Stimulated activated CD8-positive, alpha-beta memory T cell treated with anti-CD3 and anti-CD28 coated beads, Interleukin-4, amount 100 ng/mL, for 24 hours (primary cell): ENCODE results near the gene PRSS38.

ENCODE experiments used
- DNase-seq: peaks from one replicate; pipeline ENCODE4 v3.0.0-alpha.2; 2020; ENCODE audit warnings: low read depth

PRSS38 gene

DNA sequence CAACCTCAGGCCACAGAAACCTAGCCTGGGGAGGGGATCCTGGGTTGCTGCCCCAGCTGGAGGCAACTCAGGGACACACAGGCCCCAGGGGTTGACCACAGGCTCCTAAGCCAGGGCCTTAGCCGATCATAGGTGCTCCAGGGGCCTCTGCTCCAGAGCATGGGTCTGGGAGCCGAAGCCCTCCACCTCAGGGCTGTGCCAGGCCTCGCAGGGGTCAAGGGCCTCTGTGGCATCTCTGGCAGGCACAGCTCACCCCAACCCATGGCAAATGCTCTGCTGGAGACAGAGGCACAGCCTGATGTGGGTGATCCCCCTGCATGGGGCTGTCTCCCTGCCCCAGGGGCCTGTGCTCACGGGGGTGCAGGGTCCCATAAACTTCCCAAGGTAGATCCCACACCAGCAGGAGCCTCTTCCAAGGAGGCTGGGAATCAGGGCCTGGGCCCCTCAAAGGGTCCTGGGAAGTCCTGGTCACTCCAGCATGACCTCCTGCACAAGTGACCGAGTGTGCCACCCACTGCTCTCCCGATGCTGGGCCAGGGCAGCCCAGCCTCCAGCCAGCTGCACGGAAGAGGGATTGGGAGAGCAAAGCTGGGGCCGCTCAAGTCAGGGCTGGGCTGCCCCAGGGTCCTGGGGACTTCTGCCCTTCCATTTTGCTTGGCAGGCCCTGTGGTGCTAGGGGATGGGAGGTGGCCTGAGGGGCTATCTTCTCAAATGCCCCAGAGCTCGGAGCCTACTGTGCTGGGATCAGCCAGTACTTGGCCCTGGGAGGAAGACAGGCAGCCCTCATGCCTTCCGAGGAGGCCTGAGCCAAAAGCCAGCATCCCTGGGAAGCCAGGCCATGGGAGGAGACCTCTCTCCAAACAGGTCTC is 22.2 kb upstream of the PRSS38 start:
- no peak for DNase-seq

DNA sequence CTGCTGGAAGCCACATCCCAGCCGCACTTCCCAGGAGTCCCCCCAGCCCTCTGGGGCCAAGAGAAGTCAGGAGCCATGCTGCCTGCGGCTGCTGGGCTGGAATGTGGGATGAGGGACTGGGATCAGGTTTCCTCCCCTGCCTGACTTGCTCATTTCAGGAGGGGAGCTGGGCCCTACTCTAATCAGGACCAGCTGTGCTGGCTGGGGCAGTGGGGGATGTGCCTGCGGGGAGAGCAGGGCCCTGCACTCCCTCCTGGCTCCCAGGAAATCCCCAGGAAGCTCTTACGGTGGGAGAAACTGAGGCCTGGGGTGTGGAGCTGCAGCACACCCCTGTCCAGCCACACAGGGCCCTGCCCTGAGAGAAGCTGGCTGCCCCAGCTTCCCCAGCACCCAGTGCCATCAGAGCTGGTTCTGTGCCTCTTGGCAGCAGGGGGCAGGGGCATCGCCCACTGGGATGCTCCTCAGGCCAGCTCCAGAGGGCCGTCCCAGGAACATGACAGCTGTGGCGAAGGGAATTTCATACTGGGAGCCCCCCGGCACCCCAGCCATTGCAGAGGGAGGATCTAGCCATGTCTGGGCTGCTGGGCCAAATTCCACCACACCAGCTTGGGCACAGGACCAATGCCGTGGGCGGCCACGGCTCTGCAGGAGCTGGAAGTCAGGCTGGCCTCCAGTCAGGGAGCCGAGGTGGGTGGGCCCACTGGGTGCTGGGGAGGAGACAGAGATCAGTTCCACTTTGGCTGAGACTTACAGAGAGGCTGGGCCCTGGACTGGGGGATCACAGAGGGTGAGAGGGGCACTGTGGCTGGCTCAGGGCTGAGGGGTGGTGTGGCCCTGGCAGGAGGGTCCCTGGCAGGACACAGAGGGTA is 21.3 kb upstream of the PRSS38 start:
- no peak for DNase-seq

DNA sequence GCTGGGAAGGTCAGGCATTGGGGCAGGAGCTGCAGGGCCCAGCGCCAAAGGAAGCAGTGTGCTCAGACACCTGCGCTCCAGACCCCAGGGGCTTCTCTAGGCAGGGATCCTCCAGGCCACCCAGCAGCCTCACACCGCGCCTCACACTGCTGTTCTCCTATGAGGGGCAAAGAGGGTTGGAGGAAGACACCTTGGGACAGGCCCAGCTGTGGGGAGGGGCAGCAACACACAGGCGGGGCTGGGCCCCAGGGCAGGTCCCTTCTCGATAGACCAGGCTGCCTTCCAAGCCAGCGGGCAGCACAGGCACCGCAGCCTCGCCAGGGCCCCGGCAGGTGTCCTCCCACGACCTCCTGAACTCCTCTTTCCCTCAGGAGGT is 20.7 kb upstream of the PRSS38 start:
- DNase-seq, result no peak

GRCh38 chr1:227795732-227796131 is 19.7 kb upstream of the PRSS38 start:
- no peak for DNase-seq

- no peak for DNase-seq
Measured at GRCh38 chr1:227796359-227796915, 19.0 kb upstream of the PRSS38 start.

DNA sequence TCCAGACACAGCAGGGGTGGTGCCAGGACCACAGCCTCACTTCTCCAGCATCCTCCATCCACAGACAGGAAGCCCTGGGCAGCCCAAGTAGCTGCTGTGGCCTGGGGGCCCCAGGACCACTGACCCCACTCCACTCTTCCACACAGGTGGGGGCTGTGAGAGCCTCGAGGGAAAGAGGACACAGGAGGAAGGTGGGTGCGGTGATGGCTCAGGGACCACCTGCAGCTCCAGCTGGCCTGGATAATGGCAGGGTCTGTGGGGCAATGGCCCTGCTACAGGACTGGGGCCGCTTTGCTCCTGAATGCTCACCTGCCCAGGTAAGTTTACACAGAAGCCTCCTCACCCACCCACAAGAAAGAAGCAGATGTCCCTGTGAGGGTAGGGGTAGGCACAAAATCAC is 18.3 kb upstream of the PRSS38 start:
- DNase-seq, result no peak

- no peak for DNase-seq
Measured at GRCh38 chr1:227797625-227798024, 17.9 kb upstream of the PRSS38 start.

DNA sequence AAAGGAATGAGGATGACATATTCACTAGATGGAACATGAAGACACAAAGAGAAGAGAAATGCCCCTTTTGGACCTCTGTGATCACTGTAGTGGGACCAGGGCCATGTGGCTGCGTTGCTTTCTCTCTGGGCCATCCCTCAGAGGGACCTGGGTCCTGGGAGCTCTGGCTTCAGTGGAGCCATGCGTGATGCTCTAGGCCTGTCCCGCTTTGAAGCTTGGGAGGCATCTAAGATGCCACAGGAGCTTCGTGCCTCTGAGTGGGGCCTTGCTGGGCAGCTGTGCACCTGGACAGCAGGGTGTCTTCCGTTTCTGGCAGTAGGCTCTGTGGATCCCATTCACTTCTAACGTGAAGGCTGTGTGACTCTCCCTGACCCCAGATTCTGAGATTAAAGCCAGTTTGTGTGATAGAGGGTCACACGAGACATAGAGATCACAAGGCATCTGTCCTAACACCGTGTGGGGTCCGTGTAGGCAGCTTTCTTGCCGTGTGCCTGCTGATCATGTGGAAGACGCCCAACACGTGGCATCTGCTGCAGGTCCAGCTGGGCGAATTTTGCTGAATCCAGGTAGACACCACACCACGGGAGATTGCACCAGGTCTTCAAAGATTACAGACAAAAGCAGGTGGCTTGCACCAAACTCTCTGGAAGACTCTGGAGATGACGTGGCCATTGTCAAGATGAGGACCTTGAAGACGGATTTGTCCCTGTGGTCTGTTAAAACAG is 17.2 kb upstream of the PRSS38 start:
- DNase-seq, result no peak

- DNase-seq, result no peak
Measured at GRCh38 chr1:227799756-227800155, 15.7 kb upstream of the PRSS38 start.

- no peak for DNase-seq
Measured at GRCh38 chr1:227803933-227804332, 11.5 kb upstream of the PRSS38 start.

GRCh38 chr1:227805606-227806197 is 9.8 kb upstream of the PRSS38 start:
- no peak for DNase-seq

GRCh38 chr1:227808566-227808965 is 6.9 kb upstream of the PRSS38 start:
- no peak for DNase-seq

GRCh38 chr1:227809026-227809425 is 6.4 kb upstream of the PRSS38 start:
- no peak for DNase-seq

- no peak for DNase-seq
Measured at GRCh38 chr1:227813962-227814361, 1.5 kb upstream of the PRSS38 start.

DNA sequence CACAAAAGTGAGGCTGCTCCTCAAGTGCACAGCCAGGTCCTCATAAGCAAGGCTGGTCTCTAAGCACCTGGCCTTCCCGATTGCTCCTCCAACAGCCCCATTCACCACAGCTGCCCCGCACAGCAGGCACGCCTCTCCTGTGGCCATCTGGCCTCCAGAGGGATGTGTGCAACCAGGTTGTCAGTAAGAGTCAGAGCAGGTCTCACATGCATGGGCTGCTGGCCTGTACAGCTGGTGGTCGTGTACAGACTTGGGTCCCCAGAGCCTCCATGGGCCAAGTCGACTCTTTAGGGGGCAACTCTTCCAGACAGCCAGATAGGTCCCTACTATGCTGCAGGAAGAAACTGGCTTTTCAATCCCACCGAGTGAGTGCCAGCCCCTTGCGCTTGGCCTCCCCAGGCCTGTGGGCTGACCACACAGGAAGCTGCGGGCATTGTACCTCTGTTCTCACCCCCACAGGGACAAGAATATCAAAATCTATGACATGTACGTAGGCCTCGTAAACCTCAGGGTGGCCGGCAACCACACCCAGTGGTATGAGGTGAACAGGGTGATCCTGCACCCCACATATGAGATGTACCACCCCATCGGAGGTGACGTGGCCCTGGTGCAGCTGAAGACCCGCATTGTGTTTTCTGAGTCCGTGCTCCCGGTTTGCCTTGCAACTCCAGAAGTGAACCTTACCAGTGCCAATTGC is 1.4 kb downstream of the PRSS38 start:
- DNase-seq, result no peak

DNA sequence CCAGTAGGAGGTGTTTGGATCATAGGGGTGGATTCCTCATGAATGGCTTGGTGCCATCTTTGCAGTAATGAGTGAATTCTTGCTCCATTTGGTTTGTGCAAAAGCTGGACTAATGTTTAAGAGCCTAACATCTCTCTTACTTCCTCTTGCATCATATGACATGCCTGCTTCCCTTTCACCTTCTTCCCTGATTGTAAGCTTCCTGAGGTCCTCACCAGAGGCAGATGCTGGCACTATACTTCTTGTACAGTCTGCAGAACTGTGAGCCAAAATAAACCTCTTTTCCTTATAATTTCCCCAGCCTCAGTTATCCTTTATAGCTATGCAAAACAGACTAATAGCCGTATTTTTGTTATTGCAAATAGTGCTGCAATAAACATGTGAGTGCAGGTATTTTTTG is 8.1 kb downstream of the PRSS38 start:
- no peak for DNase-seq

DNA sequence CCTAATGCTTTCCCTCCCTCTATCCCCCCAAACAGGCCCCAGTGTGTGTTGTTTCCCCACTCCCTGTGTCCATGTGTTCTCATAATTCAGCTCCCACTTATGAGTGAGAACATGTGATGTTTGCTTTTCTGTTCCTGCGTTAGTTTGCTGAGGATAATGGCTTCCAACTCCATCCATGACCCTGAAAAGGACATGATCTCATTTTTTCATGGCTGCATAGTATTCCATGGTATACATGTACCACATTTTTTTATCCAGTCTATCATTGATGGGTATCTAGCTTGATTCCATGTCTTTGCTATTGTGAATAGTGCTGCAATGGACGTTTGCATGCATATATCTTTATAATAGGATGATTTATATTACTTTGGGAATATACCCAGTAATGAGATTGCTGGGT is 8.7 kb downstream of the PRSS38 start:
- DNase-seq, result no peak

- no peak for DNase-seq
Measured at GRCh38 chr1:227828786-227829185, 13.3 kb downstream of the PRSS38 start.

GRCh38 chr1:227838181-227838580 is 22.7 kb downstream of the PRSS38 start:
- no peak for DNase-seq

- no peak for DNase-seq
Measured at GRCh38 chr1:227841096-227841495, 25.6 kb downstream of the PRSS38 start.
